HG03520 (cell line): ENCODE results near the gene GPX6.
A peak's percentile ranks its signal among the peaks of the same experiment; 100 is the strongest.
"Not testable (repeated sequence)": the region's sequence is repeated elsewhere in the genome, so short reads cannot be mapped to it uniquely, and the experiment has no call there.

Experiments used
- ATAC-seq: cut with Tn5 transposase; IDR thresholded peaks from one replicate; pipeline ENCODE4 v1.9.1; 2021; ENCODE audit warnings: mild to moderate bottlenecking, moderate library complexity; ENCODE audit not compliant: unreplicated experiment

GPX6 gene

GRCh38 chr6:28515676-28516075 is at the start of gene GPX6:
TSS of gene GPX6 (minus strand) at chr6:28515793. CDS start at chr6:28515743, 50 bp downstream.
- ATAC-seq: no peak

- ATAC-seq: no peak
Measured at GRCh38 chr6:28563430-28564095, 48.0 kb upstream of the GPX6 start.

- ATAC-seq: no peak
Measured at GRCh38 chr6:28558629-28559028, 43.0 kb upstream of the GPX6 start.

GRCh38 chr6:28555136-28555535 is 39.5 kb upstream of the GPX6 start:
- no peak for ATAC-seq

- ATAC-seq: no peak
Measured at GRCh38 chr6:28553986-28554881, 38.6 kb upstream of the GPX6 start.

GRCh38 chr6:28553384-28553985 is 37.9 kb upstream of the GPX6 start:
- ATAC-seq: no peak

GRCh38 chr6:28551891-28552666 is 36.5 kb upstream of the GPX6 start:
- ATAC-seq: no peak

GRCh38 chr6:28547003-28547402 is 31.4 kb upstream of the GPX6 start:
- not testable (repeated sequence) for ATAC-seq

- ATAC-seq: no peak
Measured at GRCh38 chr6:28545955-28546354, 30.4 kb upstream of the GPX6 start.

GRCh38 chr6:28543651-28544610 is 28.3 kb upstream of the GPX6 start:
- ATAC-seq: no peak

GRCh38 chr6:28542440-28543296 is 27.1 kb upstream of the GPX6 start:
- ATAC-seq: peak; percentile 72

- no peak for ATAC-seq
Measured at GRCh38 chr6:28541996-28542395, 26.4 kb upstream of the GPX6 start.

- ATAC-seq: no peak
Measured at GRCh38 chr6:28537509-28538140, 22.0 kb upstream of the GPX6 start.

GRCh38 chr6:28537065-28537464 is 21.5 kb upstream of the GPX6 start:
- ATAC-seq: no peak

- ATAC-seq: no peak
Measured at GRCh38 chr6:28534875-28535274, 19.3 kb upstream of the GPX6 start.

- no peak for ATAC-seq
Measured at GRCh38 chr6:28534306-28534705, 18.7 kb upstream of the GPX6 start.

GRCh38 chr6:28531479-28532128 is 16.0 kb upstream of the GPX6 start:
- no peak for ATAC-seq

- ATAC-seq: no peak
Measured at GRCh38 chr6:28530777-28531176, 15.2 kb upstream of the GPX6 start.
